H9 (cell line): ENCODE measurements around the gene LDLRAD4. TPM values are rescaled to one million over a fixed set of nuclear protein-coding genes. Genes with fewer than 3 reads are reported as not detected.

ENCODE experiments used
- DNase-seq: peaks from one replicate; pipeline ENCODE4 v3.0.0-alpha.2; 2017
- H2AFZ ChIP-seq: one replicate; pipeline ENCODE4 v1.6.1; 2013; ENCODE audit warnings: mild to moderate bottlenecking, low read length, control low read depth, moderate library complexity
- H2AK5ac ChIP-seq: 2 replicates; pipeline ENCODE4 v1.6.1; 2013; ENCODE audit warnings: low read length, control low read depth, mixed read lengths; ENCODE audit not compliant: insufficient read length
- H2BK120ac ChIP-seq: one replicate; pipeline ENCODE4 v1.6.1; 2013; ENCODE audit warnings: low read depth, mild to moderate bottlenecking, low read length, control low read depth, inconsistent platforms; ENCODE audit not compliant: poor library complexity, severe bottlenecking
- H2BK12ac ChIP-seq: 2 replicates; pipeline ENCODE4 v1.6.1; 2013; ENCODE audit warnings: low read length, control low read depth, mixed read lengths, low read depth; ENCODE audit not compliant: insufficient read length
- H2BK15ac ChIP-seq: 2 replicates; pipeline ENCODE4 v1.6.1; 2013; ENCODE audit warnings: low read depth, low read length, control low read depth
- H2BK20ac ChIP-seq: one replicate; pipeline ENCODE4 v1.6.1; 2013; ENCODE audit warnings: low read depth, mild to moderate bottlenecking, low read length, control low read depth, inconsistent platforms; ENCODE audit not compliant: poor library complexity, severe bottlenecking
- H2BK5ac ChIP-seq: 2 replicates; pipeline ENCODE4 v1.6.1; 2013; ENCODE audit warnings: low read length, control low read depth, mixed read lengths; ENCODE audit not compliant: insufficient read length
- H3K14ac ChIP-seq: 2 replicates; pipeline ENCODE4 v1.6.1; 2013; ENCODE audit warnings: low read length, control low read depth; ENCODE audit not compliant: insufficient read depth
- H3K18ac ChIP-seq: 2 replicates; pipeline ENCODE4 v1.6.1; 2013; ENCODE audit warnings: low read depth, mild to moderate bottlenecking, mixed read lengths, low read length, control low read depth; ENCODE audit not compliant: insufficient read length
- H3K23ac ChIP-seq: 2 replicates; pipeline ENCODE4 v1.6.1; 2013; ENCODE audit warnings: low read length, control low read depth, mixed read lengths, low read depth; ENCODE audit not compliant: insufficient read length
- H3K23me2 ChIP-seq: 2 replicates; pipeline ENCODE4 v1.6.1; 2013; ENCODE audit warnings: low read depth, mild to moderate bottlenecking, mixed read lengths, low read length, control low read depth; ENCODE audit not compliant: insufficient read length, poor library complexity, severe bottlenecking
- H3K27ac ChIP-seq: 2 replicates; pipeline ENCODE4 v1.5.1; 2013; ENCODE audit warnings: low read length, control low read depth, mixed read lengths, low read depth; ENCODE audit not compliant: insufficient read length
- H3K27me3 ChIP-seq: 2 replicates; pipeline ENCODE4 v1.6.1; 2013; ENCODE audit warnings: low read length, control low read depth, inconsistent platforms; ENCODE audit not compliant: insufficient read depth
- H3K4ac ChIP-seq: 2 replicates; pipeline ENCODE4 v1.6.1; 2013; ENCODE audit warnings: low read depth, mild to moderate bottlenecking, control low read depth, inconsistent platforms, low read length, moderate library complexity
- H3K4me1 ChIP-seq: 2 replicates; pipeline ENCODE4 v1.6.1; 2013; ENCODE audit warnings: low read length, control low read depth, inconsistent platforms; ENCODE audit not compliant: insufficient read depth
- H3K4me2 ChIP-seq: 2 replicates; pipeline ENCODE4 v1.6.1; 2013; ENCODE audit warnings: low read length, control low read depth, mixed read lengths; ENCODE audit not compliant: insufficient read length, insufficient read depth
- H3K56ac ChIP-seq: 2 replicates; pipeline ENCODE4 v1.6.1; 2013; ENCODE audit warnings: low read depth, mild to moderate bottlenecking, mixed read lengths, low read length, control low read depth; ENCODE audit not compliant: insufficient read length
- H3K79me1 ChIP-seq: 2 replicates; pipeline ENCODE4 v1.6.1; 2013; ENCODE audit warnings: low read depth, mild to moderate bottlenecking, moderate library complexity, low read length, control low read depth, inconsistent platforms; ENCODE audit not compliant: insufficient read depth, poor library complexity, severe bottlenecking
- H3K79me2 ChIP-seq: 2 replicates; pipeline ENCODE4 v1.6.1; 2013; ENCODE audit warnings: low read length, control low read depth, inconsistent platforms; ENCODE audit not compliant: insufficient read depth
- H3K9ac ChIP-seq: 2 replicates; pipeline ENCODE4 v1.6.1; 2013; ENCODE audit warnings: low read length, control low read depth, mixed read lengths; ENCODE audit not compliant: insufficient read length; ENCODE audit errors: extremely low read depth
- H3K9me3 ChIP-seq: one replicate; pipeline ENCODE4 v1.6.1; 2013; ENCODE audit warnings: low read depth, low read length, inconsistent platforms; ENCODE audit not compliant: control insufficient read depth
- H3T11ph ChIP-seq: one replicate; pipeline ENCODE4 v1.6.1; 2013; ENCODE audit warnings: mild to moderate bottlenecking, low read length, control low read depth, inconsistent platforms
- H4K20me1 ChIP-seq: one replicate; pipeline ENCODE4 v1.6.1; 2013; ENCODE audit not compliant: control insufficient read depth, insufficient read length, insufficient read depth
- H4K5ac ChIP-seq: 2 replicates; pipeline ENCODE4 v1.6.1; 2013; ENCODE audit warnings: low read depth, mild to moderate bottlenecking, mixed read lengths, low read length, control low read depth; ENCODE audit not compliant: insufficient read length
- H4K8ac ChIP-seq: replicated peaks from 2 replicates; pipeline ENCODE4 v1.6.1; 2013; ENCODE audit warnings: low read length, control low read depth, mixed read lengths, low read depth; ENCODE audit not compliant: insufficient read length
- H4K91ac ChIP-seq: 2 replicates; pipeline ENCODE4 v1.6.1; 2013; ENCODE audit warnings: low read depth, mild to moderate bottlenecking, moderate library complexity, mixed read lengths, low read length, control low read depth; ENCODE audit not compliant: insufficient read length
- H3K27ac Mint-ChIP-seq, 3 experiments: 2 replicates in 2 of 3; 3 replicates in 1 of 3; pipeline ENCODE4 v1.8.0; 2020 to 2021; ENCODE audit warnings: mixed read lengths in 3 of 3, mild to moderate bottlenecking in 1 of 3, moderate library complexity in 1 of 3
- H3K27me3 Mint-ChIP-seq: 2 replicates; pipeline ENCODE4 v1.8.0; 2021; ENCODE audit warnings: low read depth, mild to moderate bottlenecking, moderate library complexity, mixed read lengths
- H3K36me3 Mint-ChIP-seq, 3 experiments: 2 replicates in 2 of 3; 3 replicates in 1 of 3; pipeline ENCODE4 v1.8.0; 2020 to 2021; ENCODE audit warnings: low read depth in 3 of 3, mixed read lengths in 3 of 3; ENCODE audit not compliant: insufficient read depth in 1 of 3
- H3K4me1 Mint-ChIP-seq, 2 experiments: 2 replicates each; pipeline ENCODE4 v1.8.0; 2020; ENCODE audit warnings: mixed read lengths in 2 of 2
- H3K4me3 Mint-ChIP-seq, 2 experiments: 2 replicates in 1 of 2; 3 replicates in 1 of 2; pipeline ENCODE4 v1.8.0; 2020 to 2021; ENCODE audit warnings: mild to moderate bottlenecking in 2 of 2, mixed read lengths in 2 of 2, moderate library complexity in 1 of 2
- H3K9me3 Mint-ChIP-seq, 2 experiments: 2 replicates in 1 of 2; 3 replicates in 1 of 2; pipeline ENCODE4 v1.8.0; 2020; ENCODE audit warnings: mild to moderate bottlenecking in 2 of 2, mixed read lengths in 2 of 2, moderate library complexity in 1 of 2
- WGBS: extraction: QIAGEN DNeasy Blood & Tissue Kit; methylation state at CpG from one replicate; pipeline ENCODE4 v1.1.7; 2013; ENCODE audit warnings: missing lambda C conversion rate, low lambda C conversion rate, mixed read lengths; ENCODE audit not compliant: insufficient read length; ENCODE audit errors: extremely low coverage; 5-methylcytosine and 5-hydroxymethylcytosine counted together
- total RNA-seq: library from RNA; stranded (reverse); gene quantifications from 2 replicates; pipeline ENCODE4 v1.2.1, GENCODE V29; 2021
- TF ChIP-seq, protein P1 (sequence below): fragments of 200-600 bp; sonication (generic); conservative IDR thresholded peaks from 3 replicates; pipeline ENCODE4 v1.8.0; 2021; ENCODE audit warnings: antibody characterized with exemption, mild to moderate bottlenecking

Gene LDLRAD4
- total RNA-seq, 1 experiment from 2014 or later: 3.9 TPM

DNA sequence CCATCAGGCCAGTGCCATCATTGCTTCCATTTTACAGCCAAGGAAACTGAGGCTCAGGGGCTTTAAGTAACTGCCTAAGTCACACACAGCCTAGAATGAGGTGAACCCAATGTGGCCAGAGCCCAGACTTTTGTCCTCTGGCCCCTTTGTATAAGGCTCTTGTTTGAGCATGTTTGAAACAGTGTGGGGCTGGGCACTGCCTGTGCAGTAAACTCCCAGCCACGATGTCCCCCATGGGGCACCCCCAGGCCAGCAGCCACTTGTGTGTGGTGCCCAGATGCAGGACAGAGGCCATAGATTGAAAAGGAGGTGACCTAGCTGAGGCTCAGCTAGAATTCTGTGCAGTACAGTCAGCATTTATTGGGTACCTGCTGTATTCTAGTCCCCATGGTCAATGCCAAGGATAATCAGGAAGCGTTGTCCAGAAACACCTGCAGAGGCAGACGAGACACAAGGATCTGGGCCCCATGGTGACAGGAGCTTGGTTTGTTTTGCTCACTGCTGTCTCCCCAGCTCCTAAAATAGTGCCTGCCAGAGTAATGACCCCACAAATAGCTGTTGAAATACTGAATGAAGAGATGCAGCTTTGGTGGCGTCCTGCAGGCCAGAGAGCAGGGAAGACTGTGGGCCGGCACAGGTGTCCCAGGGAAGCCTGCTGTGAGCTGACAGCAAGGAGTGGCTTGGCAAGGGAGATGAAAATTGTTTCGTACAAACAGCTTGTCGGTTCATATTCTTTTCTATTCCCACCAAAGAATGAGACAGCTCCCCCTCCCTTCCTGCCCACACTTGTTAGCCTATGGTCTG, 160.7 kb downstream of the LDLRAD4 start:
- Histone ChIP-seq H3K4ac (no peak overlapping the region), H3T11ph (no peak overlapping the region), H2BK12ac (no peak overlapping the region), H2BK5ac (no peak overlapping the region), H2AFZ (no peak overlapping the region), H3K79me1 (no peaks in the 10 kb centered on the region), H2BK120ac (no peak overlapping the region), H4K5ac (no peak overlapping the region), H3K79me2 (no peaks in the 10 kb centered on the region), H2AK5ac (no peak overlapping the region), H2BK15ac (no peak overlapping the region), H3K23ac (no peak overlapping the region), H3K9me3 (no peaks in the 10 kb centered on the region), H4K8ac (no peak overlapping the region), H3K27me3 (no peaks in the 10 kb centered on the region), H3K4me1 (no peaks in the 10 kb centered on the region), H4K91ac (no peak overlapping the region), H4K20me1 (no peaks in the 10 kb centered on the region), H3K56ac (no peak overlapping the region), H3K27ac (no peak overlapping the region), H2BK20ac (no peak overlapping the region), H3K4me2 (no peak overlapping the region), H3K14ac (no peak overlapping the region; the same call in 1 of the 2 replicates), H3K23me2 (no peaks in the 10 kb centered on the region), H3K9ac (no peak overlapping the region), H3K18ac (no peak overlapping the region)
- no peak overlapping the region for H3K27ac Mint-ChIP-seq
- no peak overlapping the region for H3K4me3 Mint-ChIP-seq
- TF ChIP-seq, protein P1, sequence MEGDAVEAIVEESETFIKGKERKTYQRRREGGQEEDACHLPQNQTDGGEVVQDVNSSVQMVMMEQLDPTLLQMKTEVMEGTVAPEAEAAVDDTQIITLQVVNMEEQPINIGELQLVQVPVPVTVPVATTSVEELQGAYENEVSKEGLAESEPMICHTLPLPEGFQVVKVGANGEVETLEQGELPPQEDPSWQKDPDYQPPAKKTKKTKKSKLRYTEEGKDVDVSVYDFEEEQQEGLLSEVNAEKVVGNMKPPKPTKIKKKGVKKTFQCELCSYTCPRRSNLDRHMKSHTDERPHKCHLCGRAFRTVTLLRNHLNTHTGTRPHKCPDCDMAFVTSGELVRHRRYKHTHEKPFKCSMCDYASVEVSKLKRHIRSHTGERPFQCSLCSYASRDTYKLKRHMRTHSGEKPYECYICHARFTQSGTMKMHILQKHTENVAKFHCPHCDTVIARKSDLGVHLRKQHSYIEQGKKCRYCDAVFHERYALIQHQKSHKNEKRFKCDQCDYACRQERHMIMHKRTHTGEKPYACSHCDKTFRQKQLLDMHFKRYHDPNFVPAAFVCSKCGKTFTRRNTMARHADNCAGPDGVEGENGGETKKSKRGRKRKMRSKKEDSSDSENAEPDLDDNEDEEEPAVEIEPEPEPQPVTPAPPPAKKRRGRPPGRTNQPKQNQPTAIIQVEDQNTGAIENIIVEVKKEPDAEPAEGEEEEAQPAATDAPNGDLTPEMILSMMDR: no peak
- peaks cover 2% of the 10 kb centered on the region; the same call in 1 of the 2 replicates for H3K27me3 Mint-ChIP-seq
- no CpG with 5 or more reads among the region's 7 CpGs for WGBS
- H3K9me3 Mint-ChIP-seq: no peaks in the 10 kb centered on the region
- no peaks in the 10 kb centered on the region for H3K36me3 Mint-ChIP-seq
- peaks cover 16 to 20% of the 10 kb centered on the region in 2 experiments for H3K4me1 Mint-ChIP-seq
- no peak for DNase-seq
